ENCODE data around the gene RNF38. TPM values are rescaled to one million over a fixed set of nuclear protein-coding genes. Genes with fewer than 3 reads are reported as not detected.

RNF38 gene
- total and polyA plus RNA-seq, 12 donors: 5.4 to 43.7 (median 24.5) TPM

- DNase-seq: peak in 3 of 7 donors; percentile 37 to 62 (median 54)
- intact Hi-C loops (cut with DNase I): no loop called here
- no peaks in the 10 kb centered on the region for H3K9me3 ChIP-seq (replicated peaks in 1 of 3)
- no peaks in the 10 kb centered on the region for H3K27me3 ChIP-seq
- peaks cover 0 to 6% of the 10 kb centered on the region in 2 donors for H3K36me3 ChIP-seq (replicated peaks in 1 of 2)
- 40 to 54% (median 47%) methylated on average over 2 of the region's 2 CpGs for WGBS, 4 donors
- H3K4me1 ChIP-seq (replicated peaks in 1 of 2): peaks cover 0 to 9% of the 10 kb centered on the region in 2 donors
- H3K27ac ChIP-seq: peak overlapping the region in 3 of 5 donors; percentile 44 to 70 (median 52)
- TF ChIP-seq CTCF (IDR thresholded peaks at IDR 0.05) (no peak), POLR2A (IDR thresholded peaks at IDR 0.05) (no peak)
- H3K4me3 ChIP-seq: no peak overlapping the region
These were observed 68.1 kb downstream of the RNF38 start for GRCh38 chr9:36332006-36332405.

GRCh38 chr9:36328798-36329411 is 71.2 kb downstream of the RNF38 start:
- peak in 4 of 7 donors; percentile 47 to 57 (median 56) for DNase-seq
- intact Hi-C loops (cut with DNase I): loop anchor here in 1 of 2 donors (5.0 kb wide), 2 partner anchors 82 to 137 kb away; partner anchors contain the start of gene CLTA
- whole genome bisulfite sequencing, 4 donors: 33 to 38% (median 35%) methylated on average over 9 of the region's 9 CpGs
- Histone ChIP-seq H3K27me3 (no peaks in the 10 kb centered on the region), H3K36me3 (replicated peaks in 1 of 2) (no peaks in the 10 kb centered on the region), H3K4me1 (replicated peaks in 1 of 2) (peaks cover 0 to 9% of the 10 kb centered on the region in 2 donors), H3K9me3 (replicated peaks in 1 of 3) (no peaks in the 10 kb centered on the region), H3K27ac (no peak overlapping the region), H3K4me3 (no peak overlapping the region)
- TF ChIP-seq CTCF (IDR thresholded peaks at IDR 0.05) (peak; percentile 74 to 90 (median 84)), POLR2A (IDR thresholded peaks at IDR 0.05) (no peak)

- peak; percentile 25 to 77 (median 52) for DNase-seq
- WGBS, 4 donors: 68 to 85% (median 77%) methylated on average over 11 to 24 of the region's 24 CpGs
- H3K27me3 ChIP-seq: no peaks in the 10 kb centered on the region
- no peak overlapping the region for H3K4me3 ChIP-seq
- no peaks in the 10 kb centered on the region for H3K4me1 ChIP-seq (replicated peaks in 1 of 2)
- peak overlapping the region in 1 of 5 donors; percentile 61 for H3K27ac ChIP-seq
- no peaks in the 10 kb centered on the region for H3K36me3 ChIP-seq (replicated peaks in 1 of 2)
- no peaks in the 10 kb centered on the region for H3K9me3 ChIP-seq (replicated peaks in 1 of 3)
- no peak for TF ChIP-seq CTCF (IDR thresholded peaks at IDR 0.05)
- TF ChIP-seq POLR2A (IDR thresholded peaks at IDR 0.05): no peak
- intact Hi-C loops (cut with DNase I): loop anchor here in 1 of 2 donors (5.0 kb wide), 2 partner anchors 78 to 133 kb away; partner anchors contain the start of gene CLTA
These were observed 74.8 kb downstream of the RNF38 start for GRCh38 chr9:36325081-36325828.

GRCh38 chr9:36323926-36324325 is 76.1 kb downstream of the RNF38 start:
- TF ChIP-seq POLR2A (IDR thresholded peaks at IDR 0.05) (no peak), CTCF (IDR thresholded peaks at IDR 0.05) (no peak)
- Histone ChIP-seq H3K9me3 (replicated peaks in 1 of 3) (no peaks in the 10 kb centered on the region), H3K4me1 (replicated peaks in 1 of 2) (no peaks in the 10 kb centered on the region), H3K36me3 (replicated peaks in 1 of 2) (no peaks in the 10 kb centered on the region), H3K27me3 (no peaks in the 10 kb centered on the region), H3K27ac (no peak overlapping the region), H3K4me3 (no peak overlapping the region)
- 85 to 89% (median 88%) methylated on average over 12 of the region's 12 CpGs for WGBS, 4 donors
- intact Hi-C loops (cut with DNase I): no loop called here
- no peak for DNase-seq
